IPS-15b (cell line): ENCODE results near the gene WNT7B.

ENCODE experiments used
- H3K27me3 ChIP-seq: one replicate; pipeline ENCODE4 v1.6.1; 2013; ENCODE audit warnings: low read length; ENCODE audit not compliant: control insufficient read depth, insufficient read depth
- H3K36me3 ChIP-seq: one replicate; pipeline ENCODE4 v1.6.1; 2013; ENCODE audit warnings: low read length; ENCODE audit not compliant: control insufficient read depth, insufficient read depth
- H3K4me1 ChIP-seq: one replicate; pipeline ENCODE4 v1.6.1; 2013; ENCODE audit warnings: mild to moderate bottlenecking, low read length; ENCODE audit not compliant: control insufficient read depth, insufficient read depth
- H3K4me3 ChIP-seq: one replicate; pipeline ENCODE4 v1.5.1; 2013; ENCODE audit warnings: low read depth, low read length
- H3K9ac ChIP-seq: one replicate; pipeline ENCODE4 v1.6.1; 2013; ENCODE audit warnings: low read depth, mild to moderate bottlenecking, low read length
- H3K9me3 ChIP-seq: one replicate; pipeline ENCODE4 v1.6.1; 2013; ENCODE audit warnings: mild to moderate bottlenecking, low read length; ENCODE audit not compliant: control insufficient read depth, insufficient read depth

Gene WNT7B

GRCh38 chr22:45904236-45904635 is 72.7 kb downstream of the WNT7B start:
- Histone ChIP-seq H3K36me3 (no peaks in the 10 kb centered on the region), H3K9ac (no peak overlapping the region), H3K4me3 (no peak overlapping the region), H3K4me1 (no peaks in the 10 kb centered on the region), H3K27me3 (no peaks in the 10 kb centered on the region), H3K9me3 (no peaks in the 10 kb centered on the region)

GRCh38 chr22:45903355-45904135 is 73.4 kb downstream of the WNT7B start:
- H3K36me3 ChIP-seq = no peaks in the 10 kb centered on the region
- H3K9me3 ChIP-seq = no peaks in the 10 kb centered on the region
- no peak overlapping the region for H3K9ac ChIP-seq
- no peaks in the 10 kb centered on the region for H3K4me1 ChIP-seq
- no peaks in the 10 kb centered on the region for H3K27me3 ChIP-seq
- no peak overlapping the region for H3K4me3 ChIP-seq

GRCh38 chr22:45897736-45898135 is 79.2 kb downstream of the WNT7B start:
- Histone ChIP-seq H3K27me3 (no peaks in the 10 kb centered on the region), H3K9me3 (no peaks in the 10 kb centered on the region), H3K4me1 (no peaks in the 10 kb centered on the region), H3K4me3 (no peak overlapping the region), H3K36me3 (no peaks in the 10 kb centered on the region), H3K9ac (no peak overlapping the region)

GRCh38 chr22:45896964-45897538 is 79.9 kb downstream of the WNT7B start:
- Histone ChIP-seq H3K4me3 (no peak overlapping the region), H3K36me3 (no peaks in the 10 kb centered on the region), H3K27me3 (no peaks in the 10 kb centered on the region), H3K4me1 (no peaks in the 10 kb centered on the region), H3K9me3 (no peaks in the 10 kb centered on the region), H3K9ac (no peak overlapping the region)

GRCh38 chr22:45896153-45896951 is 80.6 kb downstream of the WNT7B start:
- Histone ChIP-seq H3K36me3 (no peaks in the 10 kb centered on the region), H3K9ac (no peak overlapping the region), H3K4me1 (no peaks in the 10 kb centered on the region), H3K4me3 (no peak overlapping the region), H3K9me3 (no peaks in the 10 kb centered on the region), H3K27me3 (no peaks in the 10 kb centered on the region)

- H3K4me3 ChIP-seq = no peak overlapping the region
- no peaks in the 10 kb centered on the region for H3K27me3 ChIP-seq
- H3K36me3 ChIP-seq = no peaks in the 10 kb centered on the region
Measured at GRCh38 chr22:45895436-45896152, 81.4 kb downstream of the WNT7B start.

GRCh38 chr22:45893516-45893915 is 83.4 kb downstream of the WNT7B start:
- H3K27me3 ChIP-seq = no peaks in the 10 kb centered on the region
- H3K9ac ChIP-seq = no peak overlapping the region
- no peaks in the 10 kb centered on the region for H3K36me3 ChIP-seq

More at GRCh38 chr22:45895436-45896152, 81.4 kb downstream of the WNT7B start:
- Histone ChIP-seq H3K9me3 (no peaks in the 10 kb centered on the region), H3K9ac (no peak overlapping the region), H3K4me1 (no peaks in the 10 kb centered on the region)

GRCh38 chr22:45892681-45893461 is 84.1 kb downstream of the WNT7B start:
- Histone ChIP-seq H3K9me3 (no peaks in the 10 kb centered on the region), H3K4me1 (no peaks in the 10 kb centered on the region), H3K36me3 (no peaks in the 10 kb centered on the region), H3K9ac (no peak overlapping the region), H3K27me3 (no peaks in the 10 kb centered on the region), H3K4me3 (no peak overlapping the region)

More at GRCh38 chr22:45893516-45893915, 83.4 kb downstream of the WNT7B start:
- H3K9me3 ChIP-seq = no peaks in the 10 kb centered on the region
- H3K4me3 ChIP-seq = no peak overlapping the region
- H3K4me1 ChIP-seq = no peaks in the 10 kb centered on the region

- no peaks in the 10 kb centered on the region for H3K4me1 ChIP-seq
- no peaks in the 10 kb centered on the region for H3K27me3 ChIP-seq
- no peak overlapping the region for H3K4me3 ChIP-seq
- H3K36me3 ChIP-seq = no peaks in the 10 kb centered on the region
- no peaks in the 10 kb centered on the region for H3K9me3 ChIP-seq
- no peak overlapping the region for H3K9ac ChIP-seq
Measured at GRCh38 chr22:45891996-45892621, 84.9 kb downstream of the WNT7B start.

GRCh38 chr22:45891471-45891995 is 85.4 kb downstream of the WNT7B start:
- Histone ChIP-seq H3K9ac (no peak overlapping the region), H3K4me1 (no peaks in the 10 kb centered on the region), H3K36me3 (no peaks in the 10 kb centered on the region), H3K4me3 (no peak overlapping the region), H3K27me3 (no peaks in the 10 kb centered on the region), H3K9me3 (no peaks in the 10 kb centered on the region)
